GM04504 (cell line): Measurements from ENCODE around the gene CAVIN1.
A peak's percentile ranks its signal among the peaks of the same experiment; 100 is the strongest.
"Not testable (repeated sequence)": the region's sequence is repeated elsewhere in the genome, so short reads cannot be mapped to it uniquely, and the experiment has no call there.

Experiments used
- DNase-seq: peaks from one replicate; pipeline ENCODE4 v3.0.0-alpha.2; 2012; ENCODE audit warnings: low read depth

The CAVIN1 gene

DNA sequence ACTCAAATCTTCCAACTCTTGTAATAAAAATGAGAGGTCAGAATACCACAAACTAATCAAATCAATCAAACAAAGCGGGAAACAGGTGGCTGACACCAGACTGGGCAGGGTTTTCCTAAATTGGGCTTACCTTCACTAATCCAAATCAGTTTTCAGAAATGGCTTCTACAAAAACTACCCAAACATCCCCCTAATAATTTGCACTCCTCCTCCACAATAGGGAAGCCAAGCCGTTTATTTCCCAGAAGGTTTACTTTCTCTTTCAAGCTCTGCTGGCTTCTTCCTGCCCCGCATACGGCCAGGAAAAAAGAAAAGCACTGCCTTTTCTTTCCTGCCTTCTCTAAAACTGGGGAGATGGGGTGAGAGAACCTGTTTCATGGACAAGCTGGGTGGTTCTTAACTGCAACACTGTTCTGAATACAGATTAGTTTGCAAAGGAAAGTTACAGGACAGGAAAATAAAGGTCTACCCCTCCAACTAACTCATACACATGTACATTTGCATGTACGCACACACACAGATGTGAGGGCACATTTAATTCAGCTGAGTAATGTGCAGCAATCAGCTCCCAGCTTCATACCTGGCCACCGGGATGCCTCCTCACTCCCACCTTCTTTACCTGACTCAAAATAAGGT, 44.0 kb downstream of the CAVIN1 start:
- DNase-seq: no peak

DNA sequence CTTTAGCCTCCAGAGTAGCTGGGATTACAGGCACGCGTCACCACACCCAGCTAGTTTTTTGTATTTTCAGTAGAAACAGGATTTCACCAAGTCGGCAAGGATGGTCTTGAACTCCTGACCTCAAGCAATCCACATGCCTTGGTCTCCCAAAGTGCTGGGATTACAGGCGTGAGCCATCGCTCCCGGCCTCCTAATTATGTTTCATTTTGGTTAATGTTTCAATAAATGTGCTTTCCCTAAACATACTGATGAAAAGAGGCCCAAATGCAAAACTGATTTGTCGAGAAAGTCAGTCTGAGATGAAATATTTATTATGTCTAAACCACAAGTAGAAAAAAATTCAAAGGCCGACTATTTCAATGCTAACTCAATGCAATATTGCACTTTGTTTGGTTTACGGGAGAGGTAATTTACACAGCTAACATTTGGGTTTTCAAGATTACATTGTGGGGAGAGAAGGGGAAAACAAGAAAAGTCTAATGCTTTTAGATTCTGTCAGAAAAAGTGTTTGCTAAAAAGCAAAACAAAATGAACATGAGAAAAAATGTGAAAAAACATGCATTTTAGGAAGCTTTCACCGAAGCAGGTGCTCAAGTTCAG, 44.6 kb downstream of the CAVIN1 start:
- no peak for DNase-seq

DNA sequence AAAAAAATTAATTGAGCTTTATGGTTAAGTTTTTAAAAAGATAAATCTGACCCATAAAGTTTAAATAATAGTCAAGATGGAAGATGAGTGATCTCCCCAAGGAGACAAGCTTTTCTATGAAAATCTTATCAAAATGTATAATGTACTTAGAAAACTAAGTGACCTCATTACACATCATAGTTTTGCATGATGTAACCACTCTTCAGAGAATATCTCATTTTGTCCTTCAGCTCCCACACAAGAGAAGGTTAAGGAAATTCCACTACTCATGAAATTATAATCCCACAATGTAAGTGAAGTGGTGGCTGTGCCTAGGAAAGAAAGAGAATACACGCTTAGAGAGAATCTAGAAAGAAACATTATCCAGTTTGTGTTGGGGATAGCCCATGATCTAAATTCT, 49.2 kb downstream of the CAVIN1 start:
- DNase-seq: no peak

- no peak for DNase-seq
Observed at GRCh38 chr17:42372142-42372541, 50.9 kb downstream of the CAVIN1 start.

DNA sequence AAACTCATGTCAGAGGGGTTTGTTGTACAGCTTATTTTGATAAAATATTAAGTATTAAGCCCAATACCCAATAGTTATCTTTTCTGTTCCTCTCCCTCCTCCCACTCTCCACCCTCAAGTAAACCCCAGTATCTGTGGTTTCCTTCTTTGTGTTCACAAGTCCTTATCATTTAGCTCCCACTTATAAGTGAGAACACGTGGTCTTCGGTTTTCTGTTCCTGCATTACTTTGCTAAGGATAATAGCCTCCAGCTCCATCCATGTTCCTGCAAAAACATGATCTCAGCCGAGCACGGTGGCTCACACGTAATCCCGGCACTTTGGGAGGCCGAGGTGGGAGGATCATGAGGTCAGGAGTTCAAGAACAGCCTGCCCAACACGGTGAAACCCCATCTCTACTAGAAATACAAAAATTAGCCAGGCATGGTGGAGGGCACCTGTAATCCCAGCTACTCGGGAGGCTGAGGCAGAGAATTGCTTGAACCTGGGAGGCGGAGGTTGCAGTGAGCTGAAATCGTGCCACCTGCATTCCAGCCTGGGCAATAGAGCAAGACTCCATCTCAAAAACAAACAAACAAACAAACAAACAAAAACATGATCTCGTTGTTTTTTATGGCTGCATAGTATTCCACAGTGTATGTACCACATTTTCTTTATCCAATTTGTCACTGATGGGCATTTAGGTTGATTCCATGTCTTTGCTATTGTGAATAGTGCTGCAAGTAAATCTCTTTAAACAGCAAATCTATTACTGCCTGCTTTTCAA, 54.1 kb downstream of the CAVIN1 start:
- not testable (repeated sequence) for DNase-seq

GRCh38 chr17:42368310-42368709, 54.7 kb downstream of the CAVIN1 start:
- not testable (repeated sequence) for DNase-seq

GRCh38 chr17:42366176-42367023, 56.7 kb downstream of the CAVIN1 start:
- not testable (repeated sequence) for DNase-seq

DNA sequence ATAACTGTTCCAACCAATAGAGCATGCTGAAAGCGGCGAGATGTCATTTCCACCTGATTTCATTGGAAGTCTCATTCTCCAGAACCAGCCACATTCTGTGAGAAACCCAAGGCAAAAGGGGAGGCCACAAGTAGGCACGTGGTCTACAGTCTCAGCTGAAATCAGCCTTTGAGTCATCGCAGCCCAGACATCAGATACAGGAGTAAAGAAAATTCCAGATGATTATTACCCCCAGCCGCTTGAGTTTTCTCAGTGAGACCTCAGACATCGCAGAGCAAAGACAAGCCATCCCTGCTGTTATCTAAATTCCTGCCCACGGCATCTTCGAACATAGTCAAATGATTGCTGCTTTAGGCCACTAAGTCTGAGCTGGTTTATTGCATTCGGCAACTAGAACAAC, 57.9 kb downstream of the CAVIN1 start:
- no peak for DNase-seq

- DNase-seq: no peak
Observed at GRCh38 chr17:42363767-42364585, 59.1 kb downstream of the CAVIN1 start.

DNA sequence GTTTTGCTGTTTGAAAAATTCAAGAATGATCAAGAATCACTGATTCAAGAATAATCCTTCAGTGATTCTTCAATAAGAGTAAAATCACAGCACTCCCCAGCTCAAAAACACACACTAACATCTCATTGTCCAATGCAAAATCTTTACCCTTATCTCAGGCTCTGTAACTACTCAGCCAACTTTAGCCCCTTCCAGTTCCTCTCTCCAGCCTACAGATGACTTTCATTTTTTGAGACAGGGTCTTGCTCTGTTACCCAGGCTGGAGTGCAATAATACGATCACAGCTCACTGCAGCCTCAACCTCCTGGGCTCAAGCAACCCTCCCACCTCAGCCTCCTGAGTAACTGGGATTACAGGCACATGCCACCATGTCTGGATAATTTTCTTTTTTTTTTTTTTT, 59.8 kb downstream of the CAVIN1 start:
- DNase-seq: no peak

DNA sequence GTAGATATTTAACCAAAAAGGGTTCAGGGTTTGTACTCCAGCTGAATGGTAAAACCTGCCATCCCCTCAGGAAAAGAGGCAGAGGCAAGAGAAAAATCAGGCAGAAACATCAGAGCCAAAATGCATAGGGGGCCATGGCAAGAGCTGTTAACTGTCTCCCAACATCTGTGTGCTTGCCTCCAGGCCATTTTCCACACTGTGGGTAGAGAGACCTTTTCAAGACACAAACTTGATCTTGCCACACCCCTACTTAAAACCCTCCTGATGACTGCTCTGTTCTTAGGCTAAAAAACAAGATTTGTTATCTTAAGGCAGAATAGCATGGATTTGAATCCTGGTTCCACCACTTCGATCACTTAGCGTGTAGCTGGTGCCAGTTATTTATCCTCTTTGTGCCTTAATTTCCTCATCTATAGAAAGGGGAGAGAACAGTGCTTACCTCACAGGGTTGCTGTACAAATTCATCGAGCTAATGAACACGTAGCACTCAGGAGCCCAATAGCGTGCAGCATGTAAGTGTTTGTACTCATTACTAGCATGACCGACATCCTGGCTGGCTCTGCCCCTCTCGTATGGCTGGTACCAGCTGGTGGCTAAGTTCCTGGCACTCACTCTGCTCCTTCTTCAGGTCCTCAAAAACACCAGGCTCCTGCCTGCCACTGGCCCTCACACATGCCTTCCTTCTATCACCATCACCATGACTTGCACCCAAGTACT, 60.7 kb downstream of the CAVIN1 start:
- no peak for DNase-seq

- DNase-seq: no peak
Observed at GRCh38 chr17:42361781-42362186, 61.3 kb downstream of the CAVIN1 start.

GRCh38 chr17:42360388-42360787, 62.7 kb downstream of the CAVIN1 start:
- not testable (repeated sequence) for DNase-seq

DNA sequence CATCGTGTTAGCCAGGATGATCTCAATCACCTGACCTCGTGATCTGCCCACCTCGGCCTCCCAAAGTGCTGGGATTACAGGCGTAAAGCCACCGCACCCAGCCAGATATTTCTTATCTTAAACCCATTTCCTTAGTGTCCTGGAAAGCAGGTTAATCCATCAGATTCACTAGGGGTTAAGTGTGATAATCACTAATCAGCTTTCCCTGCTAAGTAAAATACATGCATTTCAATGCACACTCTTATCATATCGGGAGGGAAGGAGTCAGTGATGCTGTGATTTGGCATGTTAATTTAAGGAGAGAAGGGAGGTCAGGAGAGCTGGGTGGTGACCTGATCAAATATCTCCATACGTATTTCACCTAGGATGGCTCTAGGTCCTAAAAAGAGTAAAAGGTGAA, 63.9 kb downstream of the CAVIN1 start:
- DNase-seq: no peak

DNA sequence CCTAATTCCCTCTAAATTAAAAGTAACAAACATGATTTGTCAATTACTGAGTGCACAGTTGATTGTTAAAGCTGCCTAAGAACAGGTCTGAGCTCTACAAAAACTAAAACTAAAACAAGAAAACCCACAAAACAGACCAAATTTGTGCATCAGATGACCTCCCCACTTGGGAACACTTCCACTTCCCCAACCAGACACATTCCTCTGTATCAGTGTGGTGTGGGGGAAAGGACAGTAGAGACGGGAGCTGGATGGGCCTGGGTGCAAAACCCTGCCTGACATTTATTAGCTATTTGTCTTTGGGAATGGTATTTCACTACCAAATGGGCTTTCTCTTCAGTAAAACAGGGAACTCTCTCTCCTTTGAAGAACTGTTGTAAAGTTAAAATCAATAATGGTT, 64.6 kb downstream of the CAVIN1 start:
- DNase-seq: no peak

GRCh38 chr17:42354956-42355843, 67.9 kb downstream of the CAVIN1 start:
- DNase-seq: peak; percentile 61
